ENCODE results near the gene UBE3C.
A peak's percentile ranks its signal among the peaks of the same experiment; 100 is the strongest.

Gene UBE3C

DNA sequence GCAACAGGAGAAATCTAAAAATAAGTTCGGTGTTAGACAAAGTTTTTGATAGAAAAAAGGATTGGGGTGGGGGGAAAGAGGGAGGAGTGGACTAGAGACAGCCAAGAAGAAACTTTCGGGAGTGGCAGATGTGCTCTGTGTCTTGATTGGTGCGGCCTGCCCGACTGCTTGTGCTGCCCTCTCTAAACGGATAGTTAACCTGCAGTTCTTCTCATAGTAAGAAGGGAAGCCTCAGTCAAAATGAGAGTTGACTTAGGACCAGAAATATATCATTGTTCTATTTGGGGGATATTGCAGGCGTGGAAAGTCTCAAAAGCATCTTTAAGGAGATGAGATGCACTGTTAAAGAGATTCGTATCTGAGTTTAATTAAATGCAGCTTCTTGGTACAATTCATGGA is 39.3 kb downstream of the UBE3C start:
- no peak for DNase-seq (ENCODE audit: low spot score)

DNA sequence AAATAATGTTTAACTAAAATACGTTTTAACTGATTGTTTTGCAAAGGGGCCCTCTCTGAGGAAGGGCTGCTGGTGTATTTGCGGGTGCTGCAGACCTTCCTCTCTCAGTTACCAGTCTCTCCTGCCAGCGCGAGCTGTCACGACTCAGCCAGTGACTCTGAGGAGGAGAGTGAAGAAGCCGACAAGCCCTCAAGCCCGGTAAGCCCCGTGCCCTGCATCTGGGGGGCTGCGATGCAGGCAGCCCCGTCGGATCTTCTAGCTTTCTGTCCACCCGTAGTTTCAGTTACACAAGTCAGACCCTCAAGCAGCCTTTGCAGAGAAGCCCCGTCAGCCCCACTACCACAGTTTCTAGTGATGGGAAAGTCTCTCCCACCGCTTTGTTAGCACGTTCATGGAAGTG is 45.1 kb downstream of the UBE3C start:
- no peak for DNase-seq (ENCODE audit: low spot score)

DNA sequence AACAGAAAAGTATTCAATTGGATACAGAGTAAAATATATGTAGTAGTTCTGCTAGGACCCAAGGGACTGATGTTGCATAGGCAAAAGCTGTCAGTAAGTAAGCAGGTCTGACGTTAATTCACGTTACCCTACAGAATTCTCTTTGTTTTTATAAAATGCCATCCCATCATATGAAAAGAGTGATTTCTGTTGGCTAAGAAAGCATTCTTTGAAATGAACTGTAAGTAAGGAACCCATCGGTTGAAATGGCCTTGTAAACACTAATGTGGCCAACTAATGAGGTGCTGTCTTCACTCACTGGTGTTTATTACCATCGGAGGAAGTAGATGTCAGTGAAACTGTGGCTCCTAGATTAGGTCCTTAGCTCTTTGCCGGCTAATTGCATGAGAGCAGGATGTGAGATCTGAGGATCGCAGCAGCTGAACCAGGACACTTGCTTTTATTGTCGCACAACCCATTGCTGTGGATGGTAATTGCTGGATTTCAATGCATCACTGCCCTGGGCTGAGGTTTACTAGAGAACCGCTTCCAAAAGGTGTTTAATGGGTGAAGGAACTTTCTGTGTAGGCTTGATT is 49.5 kb downstream of the UBE3C start:
- DNase-seq (ENCODE audit: low spot score) = no peak

DNA sequence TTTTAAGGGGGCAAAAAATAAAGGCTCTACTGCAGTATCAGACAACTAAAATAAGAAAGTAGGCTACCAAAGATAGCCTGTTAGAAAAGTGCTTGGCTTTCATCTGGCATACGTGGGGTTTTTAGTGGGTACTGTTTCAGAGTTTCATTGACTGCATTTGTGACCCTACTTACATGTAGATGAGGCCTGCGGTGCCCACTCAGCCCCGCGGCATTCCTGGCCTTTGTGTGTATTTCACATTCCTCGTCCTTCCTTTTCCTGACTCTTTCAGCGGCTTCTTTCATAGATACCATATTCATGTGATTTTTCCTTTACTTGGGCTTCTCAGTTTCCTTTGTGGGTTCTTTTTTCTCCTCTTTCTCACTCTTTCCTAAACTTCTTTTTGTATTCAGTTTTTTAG is 50.7 kb downstream of the UBE3C start:
- DNase-seq (ENCODE audit: low spot score) = no peak

DNA sequence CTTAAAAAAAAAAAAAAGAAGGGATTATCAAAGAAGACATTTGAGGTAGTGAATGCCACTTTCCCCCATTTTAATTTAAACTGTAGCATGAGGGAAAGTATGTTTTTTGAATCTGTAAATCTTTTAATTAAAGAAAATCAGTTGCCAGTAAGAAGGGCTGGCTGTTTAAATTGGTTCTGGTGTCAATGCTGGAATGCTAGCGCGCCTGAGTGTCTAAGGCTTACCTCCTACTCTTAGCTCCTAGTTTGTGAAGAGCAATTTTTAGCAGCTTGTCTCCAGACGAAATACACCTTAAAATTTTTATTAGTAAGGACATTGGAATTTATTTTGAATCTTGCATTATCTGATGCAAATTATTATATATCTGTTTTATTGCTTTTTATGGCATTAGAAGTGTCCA is 54.1 kb downstream of the UBE3C start:
- DNase-seq (ENCODE audit: low spot score) = no peak

DNA sequence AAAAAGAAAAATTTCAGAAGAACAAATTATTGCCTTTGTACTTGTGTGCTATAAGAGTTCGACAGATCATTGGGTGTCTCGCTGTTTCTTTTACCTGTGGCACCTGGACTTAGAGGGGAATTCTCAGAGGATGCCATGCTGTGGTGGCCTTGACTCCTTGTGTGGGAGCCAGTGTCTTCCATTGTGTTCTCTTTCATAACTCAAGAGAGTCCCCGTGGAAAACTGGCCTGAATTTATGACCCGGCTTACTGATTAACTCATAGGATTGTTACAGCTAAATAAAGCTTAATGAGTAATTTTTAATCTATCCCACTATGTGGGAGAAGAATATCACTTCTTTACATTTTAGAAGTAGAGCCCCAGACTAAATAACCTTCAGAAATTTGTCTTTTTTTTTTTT is 54.5 kb downstream of the UBE3C start:
- no peak for DNase-seq (ENCODE audit: low spot score)

DNA sequence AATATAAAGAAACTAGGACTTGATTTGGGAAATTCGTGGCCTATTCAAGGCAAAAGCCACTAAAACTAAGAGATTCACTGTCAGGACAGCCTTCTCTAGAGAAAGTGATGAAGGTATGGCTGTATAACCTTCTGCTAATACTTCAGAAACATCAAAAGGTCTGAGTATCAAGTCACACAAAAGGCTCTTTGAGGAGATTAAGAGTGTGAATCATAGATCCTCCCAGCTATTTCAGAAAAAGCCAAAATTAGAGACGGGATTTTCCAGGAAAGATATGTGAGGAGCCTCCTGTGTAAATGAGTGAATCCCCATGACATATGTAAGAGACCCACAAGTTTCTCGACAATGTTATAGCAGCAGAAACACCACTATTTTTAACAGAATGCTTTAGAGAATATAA is 56.2 kb downstream of the UBE3C start:
- no peak for DNase-seq (ENCODE audit: low spot score)

DNA sequence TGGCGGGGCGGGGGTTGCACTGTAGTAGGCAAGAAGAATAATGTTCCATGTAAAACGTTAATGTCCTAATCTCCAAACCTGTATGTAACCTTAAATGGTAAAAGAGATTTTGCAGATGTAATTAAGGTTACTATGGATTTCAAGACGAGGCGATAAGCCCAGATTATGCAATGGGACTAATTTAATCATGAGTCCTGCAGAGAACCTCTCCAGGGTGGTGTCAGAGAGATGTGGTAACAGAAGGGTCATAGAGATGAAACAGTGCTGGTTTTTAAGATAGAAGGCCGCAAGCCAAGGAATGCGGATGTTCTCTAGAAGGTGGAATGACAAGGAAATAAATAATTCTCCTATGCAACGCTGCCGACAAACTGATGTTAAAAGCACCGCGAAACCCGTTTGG is 57.1 kb downstream of the UBE3C start:
- no peak for DNase-seq (ENCODE audit: low spot score)

DNA sequence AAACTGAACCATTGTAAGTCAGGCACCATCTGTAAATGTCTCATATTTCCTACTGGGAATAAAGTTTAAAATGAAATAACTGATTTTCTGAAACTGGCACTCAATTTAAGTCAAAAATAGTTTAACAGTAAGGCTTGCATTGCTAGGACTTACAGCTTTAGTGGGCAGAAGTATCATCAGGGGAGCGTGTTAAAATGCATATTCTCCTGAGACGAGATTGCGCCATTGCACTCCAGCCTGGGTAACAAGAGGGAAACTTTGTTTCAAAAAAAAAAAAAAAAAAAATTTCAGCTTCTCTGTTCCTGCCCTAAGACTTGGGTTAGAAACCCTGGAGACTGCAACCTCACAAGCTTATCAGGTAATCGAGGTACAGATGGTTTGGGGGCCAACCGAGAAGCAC is 65.4 kb downstream of the UBE3C start:
- DNase-seq (ENCODE audit: low spot score) = no peak

DNA sequence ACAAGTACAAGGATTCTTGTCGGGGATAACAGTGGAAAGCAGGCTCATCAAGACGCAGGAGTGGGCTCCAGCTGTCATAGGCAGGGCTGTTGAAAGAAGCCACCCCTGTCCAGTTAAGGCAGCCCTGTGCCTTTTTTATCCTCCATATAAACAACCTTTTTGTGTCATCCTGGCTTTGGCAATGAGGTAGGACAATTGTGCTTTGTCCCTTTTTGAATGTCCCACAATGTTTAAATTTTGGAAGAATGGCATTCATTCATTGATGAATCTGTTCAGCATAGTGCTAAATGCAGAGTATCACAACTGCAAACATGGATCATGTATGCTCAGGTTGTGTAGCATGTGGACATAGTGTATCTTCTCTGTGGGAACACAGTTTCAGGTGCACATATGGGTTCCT is 66.7 kb downstream of the UBE3C start:
- no peak for DNase-seq (ENCODE audit: low spot score)

DNA sequence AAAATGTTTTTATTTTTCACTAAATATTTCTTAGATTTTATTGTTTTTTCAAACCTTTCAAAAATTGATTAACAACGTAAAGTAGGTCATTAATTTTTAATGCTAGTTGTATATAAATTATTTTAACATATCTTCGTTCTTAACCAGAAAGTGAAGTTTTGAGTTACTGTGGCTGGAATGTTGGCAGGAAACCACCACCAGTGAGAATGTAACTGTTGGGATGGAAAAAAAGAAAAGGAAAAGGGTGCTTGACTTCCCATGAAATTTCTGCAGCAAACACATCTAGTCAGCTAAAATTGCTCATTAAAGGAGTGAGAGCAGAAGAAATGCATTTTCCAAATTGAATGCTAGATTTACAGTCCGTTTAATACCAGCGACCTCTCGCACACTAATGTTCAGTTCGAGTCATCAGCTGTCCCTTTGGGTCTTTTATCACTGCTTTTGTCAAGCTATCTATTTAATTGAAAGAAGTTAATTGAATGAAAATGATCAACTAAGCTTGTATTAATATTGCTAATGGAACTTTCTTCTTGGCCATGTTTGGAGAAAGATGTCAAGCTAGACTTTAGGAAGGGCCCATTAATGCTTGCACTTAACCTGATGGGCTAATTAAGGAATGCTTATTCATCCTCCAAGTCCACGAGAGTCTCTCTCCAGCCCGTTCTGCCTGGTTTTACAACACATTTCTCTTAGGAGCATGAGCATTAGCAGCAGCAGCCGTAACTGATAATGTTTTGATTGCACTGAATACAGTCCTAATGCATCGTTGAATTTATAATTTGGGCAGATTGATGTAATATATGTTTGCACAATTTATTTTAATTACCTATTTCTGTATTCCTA is 70.1 kb downstream of the UBE3C start:
- no peak for DNase-seq (ENCODE audit: low spot score)

DNA sequence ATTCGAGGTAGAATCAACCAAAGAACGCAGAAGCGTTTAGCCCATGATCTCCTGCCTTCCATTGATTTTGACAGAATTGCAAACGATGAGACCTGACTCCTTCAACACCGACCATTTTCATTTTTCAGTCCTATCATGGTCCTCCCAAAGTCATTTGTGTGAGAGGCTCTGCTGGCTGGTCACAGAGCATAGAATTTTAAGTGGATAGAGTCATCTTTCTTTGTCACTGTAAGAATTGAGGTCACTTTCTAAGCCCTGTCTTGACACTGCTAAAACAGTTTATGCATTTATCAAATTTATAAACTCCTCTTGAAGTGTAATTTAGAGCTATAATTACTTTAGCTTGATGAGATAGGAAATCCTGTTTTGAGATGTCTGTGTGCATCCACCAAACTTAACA is 72.0 kb downstream of the UBE3C start:
- no peak for DNase-seq (ENCODE audit: low spot score)

DNA sequence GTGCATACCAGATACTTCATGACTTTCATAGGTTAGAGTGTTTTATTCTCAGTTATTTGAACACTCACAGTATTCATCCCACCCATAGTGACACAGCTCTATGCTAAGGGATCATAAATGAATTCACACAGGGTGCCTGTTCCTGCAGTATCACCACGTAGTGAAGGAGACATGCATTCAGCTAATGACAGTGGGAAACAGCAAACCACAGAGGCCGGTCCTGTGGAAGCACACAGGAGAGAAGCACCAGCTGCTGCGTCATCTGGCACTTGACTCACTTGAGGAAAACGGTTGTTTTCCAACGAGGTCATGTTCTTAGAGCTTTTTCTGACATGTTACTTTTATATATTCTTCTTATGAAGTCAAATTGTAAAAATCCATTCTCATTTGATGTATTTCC is 73.0 kb downstream of the UBE3C start:
- DNase-seq (ENCODE audit: low spot score) = no peak

DNA sequence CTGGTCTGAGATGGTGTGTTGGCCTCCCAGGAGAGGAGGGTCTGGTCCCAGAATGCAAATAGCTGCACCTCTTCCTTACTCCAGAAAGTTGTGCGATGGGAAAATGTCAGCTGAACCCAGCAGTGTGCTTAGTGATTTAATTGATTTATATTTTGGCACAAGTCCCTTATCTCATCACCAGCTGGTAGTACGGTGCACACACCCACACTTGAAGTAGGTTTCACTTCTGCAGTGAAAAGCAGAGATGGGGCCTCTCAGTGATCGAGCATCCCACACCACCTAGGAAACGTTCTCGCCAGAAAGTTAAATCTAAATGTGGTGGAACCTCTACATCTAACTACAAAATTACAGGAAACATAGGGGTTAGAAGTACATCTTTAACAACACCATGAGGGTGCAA is 80.4 kb downstream of the UBE3C start:
- peak; percentile 21 for DNase-seq (ENCODE audit: low spot score)

DNA sequence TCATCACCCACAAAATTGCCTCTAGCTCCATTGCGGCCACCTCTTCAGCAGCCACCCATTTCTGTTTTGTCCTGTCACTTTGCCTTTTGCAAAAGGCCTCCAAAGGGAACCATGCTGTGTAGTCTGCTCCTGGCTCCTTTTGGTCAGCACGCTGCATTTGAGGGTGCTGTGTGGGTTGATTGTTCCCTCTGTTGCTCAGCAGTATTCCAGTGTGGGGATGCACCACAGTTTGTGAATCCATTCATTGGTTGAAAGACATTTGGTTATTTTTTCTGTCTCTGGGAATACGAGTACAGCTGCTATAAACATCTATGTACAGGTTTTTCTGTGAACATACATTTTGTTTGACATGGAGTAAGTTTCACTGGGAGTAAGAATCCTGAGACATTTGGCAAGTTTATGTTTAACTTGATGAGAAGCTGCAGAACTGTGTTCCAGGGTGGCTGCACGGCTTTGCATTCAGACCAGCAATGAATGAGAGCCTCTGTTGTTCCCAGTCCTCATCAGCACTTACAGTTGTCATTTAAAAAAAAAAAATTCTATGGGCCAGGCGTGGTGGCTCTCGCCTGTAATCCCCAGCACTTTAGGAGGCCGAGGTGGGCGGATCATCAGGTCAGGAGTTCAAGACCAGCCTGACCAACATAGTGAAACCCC is 82.3 kb downstream of the UBE3C start:
- no peak for DNase-seq (ENCODE audit: low spot score)

DNA sequence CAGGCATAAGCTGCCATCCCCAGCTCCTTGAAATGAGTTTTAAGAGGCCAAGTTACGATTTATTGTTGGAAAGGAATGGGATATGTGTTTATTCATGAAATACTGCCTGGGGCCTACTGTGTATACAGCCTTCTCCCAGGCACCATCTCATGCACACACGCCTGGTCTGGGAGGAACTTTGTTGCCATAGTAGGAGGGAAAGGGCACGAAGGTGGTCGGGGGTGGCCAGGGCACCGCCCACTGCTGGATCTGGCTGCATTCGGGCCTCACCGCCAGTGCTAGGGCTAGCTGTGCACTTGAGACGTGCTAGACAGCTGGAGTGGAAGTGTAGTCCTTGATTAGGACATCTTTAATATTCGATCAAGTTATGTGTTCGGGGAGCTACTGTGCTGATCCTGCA is 84.0 kb downstream of the UBE3C start:
- DNase-seq (ENCODE audit: low spot score) = no peak

DNA sequence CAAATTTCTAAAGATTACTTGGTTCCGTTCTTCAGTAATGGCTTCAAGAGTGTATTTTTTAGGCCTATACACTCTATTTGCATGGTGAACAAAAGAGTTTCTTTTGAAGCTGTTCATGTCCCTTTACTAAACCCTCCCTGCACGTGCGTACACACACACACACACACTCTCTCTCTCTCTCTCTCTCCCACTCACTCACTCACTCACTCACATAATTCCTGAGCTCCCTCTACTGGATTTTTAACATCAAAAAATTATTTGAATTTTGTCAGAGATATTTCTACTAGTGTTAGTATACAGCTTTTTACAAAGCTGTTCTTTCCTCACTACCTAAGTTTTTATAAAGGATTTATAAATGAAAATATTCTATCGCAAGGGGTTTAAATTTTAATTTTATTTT is 85.9 kb downstream of the UBE3C start:
- no peak for DNase-seq (ENCODE audit: low spot score)

DNA sequence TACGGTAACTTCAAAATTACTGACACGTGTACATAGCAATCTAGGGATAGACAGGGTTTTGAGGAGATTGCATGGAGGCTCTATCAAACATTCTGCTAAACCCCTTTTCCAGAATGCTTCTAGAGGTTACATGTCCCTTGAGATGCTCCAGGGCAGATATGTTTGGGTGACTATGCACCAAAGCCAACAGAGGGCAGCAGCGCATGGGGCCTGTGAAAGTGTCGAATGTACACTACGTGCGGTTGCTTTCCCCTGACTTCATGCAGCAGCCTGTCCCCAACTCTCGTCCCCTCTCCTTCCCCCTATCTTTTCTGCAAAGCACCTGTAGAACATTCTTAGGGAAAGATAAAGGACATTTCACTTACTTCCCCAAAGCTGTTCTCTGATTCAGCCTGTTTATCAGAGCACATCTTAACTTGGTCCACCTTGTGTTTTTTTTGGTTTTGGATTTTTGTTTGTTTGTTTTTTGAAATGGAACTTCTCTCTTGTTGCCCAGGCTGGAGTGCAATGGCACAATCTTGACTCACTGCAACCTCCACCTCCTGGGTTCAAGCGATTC is 90.2 kb downstream of the UBE3C start:
- peak; percentile 29 for DNase-seq (ENCODE audit: low spot score)

DNA sequence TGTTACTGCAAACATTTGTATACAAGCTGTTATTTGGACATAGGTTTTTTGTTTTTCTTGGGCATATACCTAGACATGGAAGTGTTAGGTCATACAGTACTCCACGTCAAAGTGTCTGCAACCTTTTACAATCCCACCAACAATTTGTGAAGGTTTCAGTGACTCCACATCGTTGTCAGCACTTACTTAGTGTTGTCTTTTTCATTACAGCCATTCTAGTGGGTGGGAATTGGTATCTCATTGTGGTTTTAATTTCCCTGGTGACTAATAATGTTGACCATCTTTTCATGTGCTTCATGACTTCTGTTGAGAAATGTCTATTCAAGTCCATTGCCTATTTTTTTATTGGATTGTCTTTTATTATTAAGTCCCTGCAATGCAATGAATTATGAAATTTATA is 95.0 kb downstream of the UBE3C start:
- DNase-seq (ENCODE audit: low spot score) = no peak

DNA sequence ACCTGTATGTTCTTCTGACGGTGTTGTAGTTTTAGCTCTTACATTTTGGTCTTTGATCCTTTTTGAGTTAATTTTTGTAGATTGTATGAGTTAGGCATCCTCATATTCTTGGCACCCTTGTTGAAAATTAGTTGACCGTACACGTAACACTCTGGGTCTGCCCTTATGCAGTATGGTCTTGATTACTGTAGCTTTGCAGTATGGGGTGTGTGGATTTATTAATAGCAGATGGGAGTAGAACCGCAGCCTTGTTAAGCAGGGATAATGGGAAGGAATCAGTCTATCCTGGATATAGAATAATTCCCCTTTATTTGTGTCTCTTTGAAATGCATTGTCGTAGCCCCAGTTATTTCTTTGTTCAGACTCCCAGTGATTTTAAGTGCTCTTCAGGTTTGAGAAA is 95.5 kb downstream of the UBE3C start:
- no peak for DNase-seq (ENCODE audit: low spot score)

DNA sequence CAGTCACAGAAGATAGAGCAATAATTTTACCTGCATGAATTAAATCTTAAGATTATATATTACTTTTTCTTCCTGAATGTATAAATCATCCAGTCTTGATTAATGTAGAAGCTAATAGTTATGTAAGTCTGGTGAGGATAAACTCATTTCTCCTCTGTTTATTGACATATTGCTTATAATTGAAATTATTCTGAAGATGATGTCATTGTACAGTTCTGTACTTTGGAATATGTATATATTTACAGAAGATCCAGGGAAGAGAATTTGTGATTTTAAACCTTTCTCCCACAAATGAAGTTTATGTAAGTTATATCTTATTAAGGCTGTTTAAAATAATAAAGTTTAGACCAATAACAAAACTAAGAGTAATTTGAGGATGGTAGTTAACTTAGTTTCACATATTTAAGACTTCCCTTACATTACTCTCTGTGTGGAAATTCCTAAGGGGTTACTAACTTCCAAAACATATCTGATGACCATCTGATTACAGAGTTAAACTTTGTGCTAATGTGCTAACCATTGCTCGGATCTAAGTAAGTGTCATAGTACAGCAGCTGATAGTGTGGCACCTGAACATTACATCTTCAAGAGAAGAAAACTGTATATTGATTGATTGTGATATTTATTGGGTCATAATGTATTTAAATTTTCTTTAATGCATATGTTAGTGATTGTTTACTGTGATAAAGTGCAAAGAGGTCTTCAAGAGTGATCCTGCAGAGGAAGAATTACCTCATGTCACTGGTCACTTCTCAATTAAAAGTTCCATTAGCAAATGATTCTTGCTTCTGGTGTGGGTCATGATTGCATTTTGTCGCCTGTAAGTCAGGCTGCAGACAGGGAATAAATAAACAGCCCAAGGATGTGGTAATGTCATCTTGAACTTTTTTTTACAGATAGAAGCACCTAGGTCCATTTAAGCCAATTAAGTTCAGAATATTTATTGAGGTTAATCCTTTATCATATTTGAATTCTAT is 96.9 kb downstream of the UBE3C start:
- no peak for DNase-seq (ENCODE audit: low spot score)

DNA sequence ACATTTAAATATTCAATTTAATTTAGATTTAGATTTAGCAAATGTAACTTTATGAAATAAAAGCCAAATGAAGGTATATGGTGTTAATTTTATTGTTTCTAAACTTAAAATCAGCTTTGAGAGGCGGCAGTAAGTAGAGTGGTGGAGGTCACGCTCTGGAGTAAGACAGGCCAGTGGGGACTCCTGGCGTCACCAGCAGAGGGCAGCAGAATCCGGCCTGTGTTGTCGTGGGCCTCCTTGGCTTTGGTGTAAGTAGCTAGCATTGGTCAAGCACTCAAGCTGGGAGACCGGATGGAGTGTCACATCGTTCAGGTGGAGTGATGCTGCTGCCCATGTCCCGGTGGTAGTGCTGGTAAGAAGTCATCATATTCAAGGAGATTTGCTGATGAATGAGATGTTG is 99.4 kb downstream of the UBE3C start:
- no peak for DNase-seq (ENCODE audit: low spot score)

Data from germinal center (tissue), 1 donor.